ENCODE measurements around the gene RPS28.
A peak's percentile ranks its signal among the peaks of the same experiment; 100 is the strongest.
"Not testable (repeated sequence)": the region's sequence is repeated elsewhere in the genome, so short reads cannot be mapped to it uniquely, and the experiment has no call there.

RPS28 gene

DNA sequence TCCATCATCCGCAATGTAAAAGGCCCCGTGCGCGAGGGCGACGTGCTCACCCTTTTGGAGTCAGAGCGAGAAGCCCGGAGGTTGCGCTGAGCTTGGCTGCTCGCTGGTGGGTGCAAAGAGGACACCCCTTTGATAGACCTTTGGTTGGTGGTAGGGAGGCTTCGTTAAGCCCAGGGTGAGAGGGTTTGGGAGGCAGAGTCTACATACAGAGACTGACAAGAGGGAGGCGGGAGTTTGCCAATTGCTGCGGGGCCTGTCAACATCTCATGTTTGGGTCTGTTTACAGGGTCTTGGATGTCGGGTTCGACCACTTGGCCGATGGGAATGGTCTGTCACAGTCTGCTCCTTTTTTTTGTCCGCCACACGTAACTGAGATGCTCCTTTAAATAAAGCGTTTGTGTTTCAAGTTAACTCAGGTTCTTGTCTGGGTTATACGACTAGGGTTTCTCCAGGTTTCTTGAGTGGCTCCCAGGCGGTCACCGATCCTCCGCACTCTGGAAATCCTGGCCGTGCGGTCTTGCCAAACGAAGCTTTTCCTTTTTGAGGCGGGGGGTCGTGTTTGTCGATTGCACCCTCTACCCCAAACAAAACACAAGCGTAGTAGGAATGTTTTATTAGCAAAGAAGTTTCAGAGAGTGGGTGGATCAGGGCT lies 816 bp downstream of the RPS28 start:
- DNase-seq = no peak

DNA sequence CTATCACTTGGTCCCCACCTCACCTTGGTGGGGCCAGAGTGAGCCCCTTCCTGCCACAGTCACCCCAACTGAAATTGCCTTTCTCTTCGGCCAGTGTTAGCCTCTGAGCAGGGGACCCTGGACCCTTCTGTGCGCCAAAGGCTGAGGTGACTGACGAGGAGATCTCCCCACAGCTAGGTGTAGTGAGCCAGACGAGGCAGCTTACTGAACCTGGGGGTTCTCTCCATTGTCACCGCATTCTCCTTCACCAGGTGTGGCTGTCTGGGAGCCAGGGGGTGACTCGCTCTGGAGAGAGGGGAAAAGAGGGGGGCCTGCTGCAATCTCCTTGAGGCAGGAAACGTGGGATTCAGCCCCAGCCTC lies 1.3 kb downstream of the RPS28 start:
- DNase-seq = no peak

DNA sequence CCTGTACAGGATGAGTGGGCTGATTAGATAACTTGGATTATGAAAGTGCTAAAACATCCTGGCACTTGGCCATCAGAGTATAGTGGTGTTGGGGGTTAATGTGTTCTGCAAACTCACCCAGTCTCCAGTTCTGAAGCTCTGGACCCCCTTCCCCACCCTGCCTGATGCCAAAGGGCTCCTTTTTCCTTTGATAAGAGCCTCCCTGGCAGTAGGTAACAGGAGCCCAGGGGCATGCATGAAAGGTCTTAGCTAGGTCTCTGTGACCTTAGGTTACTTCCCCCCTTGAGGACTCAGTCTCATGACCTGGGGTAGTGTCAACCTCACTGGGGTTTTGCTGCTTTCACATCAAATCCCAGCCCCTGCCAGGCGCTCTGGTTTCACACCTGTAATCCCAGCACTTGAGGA lies 2.5 kb downstream of the RPS28 start:
- no peak for DNase-seq

DNA sequence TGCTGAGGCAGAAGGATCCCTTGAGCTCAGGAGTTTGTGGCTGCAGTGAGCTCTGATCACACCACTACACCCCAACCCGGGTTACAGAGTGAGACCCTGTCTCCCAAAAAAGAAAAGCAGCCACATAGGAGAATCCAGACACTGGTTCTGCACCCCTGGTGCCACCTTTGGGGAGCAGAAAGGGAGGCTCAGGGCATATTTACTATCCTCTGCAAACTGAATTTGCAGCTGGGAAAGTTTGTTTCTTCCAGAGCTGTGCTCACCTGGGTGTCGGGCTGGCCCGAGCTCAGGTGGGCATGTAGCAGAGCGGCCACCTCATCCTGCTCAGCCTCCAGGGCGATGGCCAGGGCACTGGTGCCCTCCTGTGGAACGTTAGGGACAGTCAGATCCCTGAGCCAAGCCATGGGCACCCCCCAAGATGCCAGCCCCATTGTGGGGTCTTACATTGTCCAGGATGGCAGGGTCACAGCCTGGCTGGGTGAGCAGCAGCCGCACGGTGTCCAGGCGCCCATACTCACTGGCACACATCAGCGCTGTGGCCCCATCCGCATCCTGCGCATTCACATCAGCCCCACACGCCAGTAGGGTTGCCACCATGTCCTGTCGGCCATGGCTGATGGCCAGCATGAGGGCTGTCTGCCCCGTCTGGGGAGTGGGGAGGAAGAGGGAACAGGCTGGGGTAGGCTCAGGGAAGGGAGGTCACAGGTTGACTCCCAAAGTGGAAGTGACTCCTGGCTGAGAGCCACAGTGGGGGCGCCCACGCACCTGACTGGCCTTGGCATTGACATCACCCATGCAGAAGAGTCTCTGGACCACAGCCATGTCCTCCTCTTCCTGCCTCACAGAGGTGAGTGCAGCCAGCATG lies 3.1 kb downstream of the RPS28 start:
- DNase-seq = no peak

DNA sequence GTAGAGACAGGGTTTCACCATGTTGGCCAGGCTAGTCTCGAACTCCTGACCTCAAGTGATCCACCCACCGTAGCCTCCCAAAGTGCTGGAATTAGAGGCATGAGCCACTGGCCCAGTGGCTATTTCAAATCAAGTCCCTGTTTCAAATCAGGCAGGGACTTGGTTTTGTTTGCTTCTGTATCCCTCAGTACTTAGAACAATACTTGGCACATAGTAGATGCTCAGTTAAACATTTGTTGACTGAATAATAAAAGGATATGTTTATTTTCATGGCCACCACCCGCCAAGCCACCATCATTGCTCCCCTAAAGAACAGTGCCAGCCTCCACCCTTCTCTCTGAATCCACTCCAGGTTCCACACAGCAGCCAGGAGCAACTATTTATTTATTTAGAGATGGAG lies 4.2 kb downstream of the RPS28 start:
- DNase-seq = no peak

DNA sequence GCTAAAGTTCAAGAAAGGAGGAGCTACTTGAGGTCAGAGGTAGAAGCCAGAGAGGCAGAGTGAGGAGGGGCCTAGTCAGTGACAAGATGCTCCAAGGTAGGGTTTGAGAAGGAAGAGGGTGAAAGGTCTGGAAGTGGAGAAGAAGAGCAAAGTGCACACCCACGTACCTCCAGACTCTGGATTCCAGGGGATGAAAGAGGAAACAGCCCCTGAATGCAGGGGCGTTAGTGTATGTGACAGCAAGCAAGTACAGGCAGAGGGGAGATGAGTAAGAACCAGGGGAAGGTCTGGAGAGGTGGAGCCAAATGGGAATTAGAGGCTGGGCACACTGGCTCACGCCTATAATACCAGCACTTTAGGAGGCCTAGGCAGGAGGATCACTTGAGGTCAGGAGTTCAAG lies 8.7 kb downstream of the RPS28 start:
- DNase-seq = no peak

DNA sequence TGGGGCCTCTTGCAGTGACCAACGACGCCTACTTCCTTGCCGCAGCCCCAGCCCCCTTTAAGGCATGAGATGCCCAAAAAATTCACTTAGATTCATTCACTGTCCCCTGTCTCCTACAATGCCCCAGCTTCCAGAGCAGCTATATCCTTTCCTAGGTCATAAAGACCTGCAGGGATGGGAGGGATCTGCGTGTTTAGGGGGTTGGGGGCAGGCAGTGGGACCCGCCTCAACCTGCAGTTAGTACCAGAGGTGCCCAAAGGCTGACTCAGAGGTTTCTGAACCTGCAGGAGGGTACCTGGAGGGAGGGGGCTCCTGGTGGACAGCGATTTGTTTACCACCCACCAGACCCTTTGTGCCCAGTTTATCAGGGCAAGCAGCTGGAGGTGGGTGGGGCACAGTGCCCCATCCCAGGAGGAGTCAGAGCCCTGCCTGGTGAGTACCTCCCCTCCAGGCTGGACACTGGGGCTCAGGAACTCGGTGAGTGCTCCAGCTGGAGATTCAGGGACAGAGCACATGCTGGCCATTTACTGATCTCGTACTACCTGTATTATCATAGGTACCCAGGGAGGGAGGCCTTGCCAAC lies 10.1 kb downstream of the RPS28 start:
- no peak for DNase-seq

DNA sequence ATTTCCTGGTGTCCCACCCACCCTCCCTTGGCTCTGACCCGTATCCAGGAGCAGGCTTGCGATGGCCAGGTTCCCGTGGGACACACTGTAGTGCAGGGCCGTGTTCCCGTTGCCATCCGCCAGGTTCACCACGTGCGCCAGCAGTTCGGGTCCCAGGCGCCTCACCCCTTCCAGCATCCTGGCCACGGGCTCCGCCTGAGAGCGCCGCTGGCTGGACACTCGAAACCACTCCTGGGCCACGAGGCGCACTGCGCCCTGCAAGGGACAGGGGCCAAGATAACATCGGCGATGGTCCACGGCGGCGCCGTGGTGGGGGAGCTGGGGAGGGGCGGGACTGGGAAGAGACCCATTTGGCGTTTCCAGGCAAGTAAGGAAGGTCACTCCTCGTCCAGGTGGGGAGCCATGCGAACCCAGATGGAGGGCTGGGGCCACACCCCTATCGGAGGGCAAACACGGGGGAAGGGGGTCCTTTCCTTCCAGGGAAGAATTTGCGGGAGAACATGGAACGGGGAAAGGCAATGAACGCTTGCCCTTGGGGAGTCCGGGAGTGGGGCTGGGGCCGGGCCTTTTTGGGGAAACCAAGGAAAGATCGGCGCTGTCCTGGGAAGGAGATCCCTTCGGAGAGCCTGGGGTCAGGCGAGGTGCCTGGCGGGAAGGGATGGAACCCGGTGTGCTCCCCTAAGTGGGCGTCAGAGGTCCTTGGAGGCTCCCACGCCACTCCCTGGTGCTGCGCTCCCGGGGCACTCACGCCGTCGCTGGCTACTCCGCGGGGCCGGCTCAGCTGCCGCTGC lies 11.9 kb downstream of the RPS28 start:
- no peak for DNase-seq

DNA sequence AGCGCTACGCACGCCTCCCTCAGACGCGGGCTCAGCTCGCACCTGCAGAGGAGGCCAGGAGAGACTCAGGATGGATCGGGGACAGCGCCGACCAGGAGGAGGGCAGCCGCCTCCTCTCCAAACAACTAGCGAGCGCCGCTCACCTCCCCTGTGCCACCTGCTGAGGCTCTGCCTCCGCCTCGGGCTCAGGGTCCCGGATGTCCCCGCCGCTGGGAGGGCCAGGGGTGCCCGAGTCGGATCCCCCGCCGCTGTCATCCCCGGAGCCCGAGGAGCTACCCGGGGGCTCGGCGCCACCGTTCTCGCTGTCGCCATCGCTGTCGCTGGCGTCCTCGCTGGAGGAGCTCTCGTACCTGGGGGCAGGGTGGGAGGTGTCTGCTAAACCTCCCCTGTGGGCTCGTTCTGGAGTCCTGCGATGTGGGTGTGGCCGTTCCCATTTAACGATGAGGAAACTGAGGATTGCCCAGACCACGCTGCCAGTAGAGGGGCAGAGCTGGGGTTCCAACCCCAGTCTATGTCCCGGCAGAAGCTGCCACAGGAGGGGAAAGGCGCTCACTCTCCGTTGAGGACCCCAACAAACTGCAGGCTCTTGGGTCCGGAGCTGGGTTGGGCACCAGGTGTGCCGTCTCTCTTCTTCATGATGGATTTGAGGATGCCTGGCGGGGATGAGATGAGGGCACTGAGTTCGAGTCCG lies 12.6 kb downstream of the RPS28 start:
- DNase-seq = no peak

DNA sequence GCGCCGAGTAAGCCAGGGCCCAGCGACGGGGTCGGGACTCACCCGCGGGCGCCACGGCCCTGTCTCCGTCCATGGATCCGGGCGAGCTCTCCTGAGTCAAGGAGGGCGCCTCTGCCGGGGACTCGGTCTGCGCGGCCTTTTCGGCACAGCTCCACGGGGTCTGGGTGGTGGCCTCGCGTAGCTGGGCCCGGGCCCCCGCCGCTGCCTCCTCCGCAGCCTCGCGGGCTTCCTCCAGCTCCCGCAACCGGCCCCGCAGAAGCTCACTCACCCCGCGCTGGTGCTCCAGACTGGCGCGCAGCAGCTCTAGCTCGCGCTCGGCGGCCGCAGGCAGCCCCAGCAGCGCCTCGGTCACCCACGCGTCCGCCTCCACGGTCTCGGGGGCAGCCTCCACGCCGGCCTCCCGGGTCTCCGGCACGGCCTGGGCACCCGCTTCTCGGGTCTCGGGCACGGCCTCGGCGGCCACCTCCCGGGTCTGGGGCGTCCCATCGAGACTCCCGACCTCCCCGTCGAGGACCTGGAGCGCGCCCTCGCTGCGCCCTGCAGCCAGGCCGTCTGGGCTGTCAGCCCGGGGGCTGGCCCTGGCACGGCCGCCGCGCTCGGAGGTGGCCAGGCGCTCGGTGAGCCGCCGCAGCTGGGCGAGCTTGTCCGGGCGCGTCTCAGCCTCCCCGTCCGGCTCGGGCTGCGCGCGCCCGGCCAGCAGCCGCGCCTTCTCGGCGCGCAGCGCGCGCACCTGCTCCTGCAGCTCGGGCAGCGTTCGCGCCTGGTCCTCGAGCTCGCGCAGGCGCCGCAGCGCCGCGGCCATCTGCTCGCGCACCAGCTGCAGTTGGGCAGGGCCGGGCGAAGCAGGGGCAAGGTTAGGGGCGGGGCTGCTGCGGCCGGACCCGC lies 13.4 kb downstream of the RPS28 start:
- DNase-seq = peak; percentile 17

DNA sequence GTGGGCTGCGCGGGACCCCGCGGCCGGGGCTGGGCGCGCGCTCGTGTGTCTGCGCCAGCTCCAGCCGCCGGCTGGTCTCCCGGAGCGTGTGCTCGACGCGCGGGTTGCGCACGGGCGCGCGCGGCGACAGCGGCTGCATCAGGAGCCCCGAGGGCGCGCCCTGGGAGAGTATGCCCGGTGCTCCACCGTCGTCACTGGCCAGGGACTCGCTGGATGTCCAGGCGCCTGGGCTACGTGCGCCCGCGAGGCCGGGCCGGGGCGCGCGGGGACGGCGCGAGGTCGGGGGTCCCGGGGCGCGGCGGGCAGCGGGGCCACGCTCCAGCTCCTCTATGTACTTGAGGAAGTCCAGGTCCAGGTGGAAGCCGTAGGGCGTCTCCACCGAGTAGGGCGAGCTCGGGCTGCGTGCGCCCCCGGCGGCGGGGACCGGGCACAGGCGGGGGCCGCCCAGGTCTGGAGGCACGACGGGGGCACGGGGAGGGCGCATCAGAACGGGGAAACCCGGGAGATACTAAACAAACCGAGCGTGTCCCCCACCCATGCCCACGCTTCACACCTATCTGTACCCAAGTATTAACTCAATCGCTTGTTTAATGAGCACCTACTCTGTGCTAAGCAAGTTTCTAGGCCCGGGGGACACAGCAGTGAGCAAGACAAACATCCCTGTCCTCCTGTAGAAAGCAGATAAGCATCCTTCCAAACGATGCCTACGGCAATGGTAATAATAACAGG lies 14.2 kb downstream of the RPS28 start:
- no peak for DNase-seq

DNA sequence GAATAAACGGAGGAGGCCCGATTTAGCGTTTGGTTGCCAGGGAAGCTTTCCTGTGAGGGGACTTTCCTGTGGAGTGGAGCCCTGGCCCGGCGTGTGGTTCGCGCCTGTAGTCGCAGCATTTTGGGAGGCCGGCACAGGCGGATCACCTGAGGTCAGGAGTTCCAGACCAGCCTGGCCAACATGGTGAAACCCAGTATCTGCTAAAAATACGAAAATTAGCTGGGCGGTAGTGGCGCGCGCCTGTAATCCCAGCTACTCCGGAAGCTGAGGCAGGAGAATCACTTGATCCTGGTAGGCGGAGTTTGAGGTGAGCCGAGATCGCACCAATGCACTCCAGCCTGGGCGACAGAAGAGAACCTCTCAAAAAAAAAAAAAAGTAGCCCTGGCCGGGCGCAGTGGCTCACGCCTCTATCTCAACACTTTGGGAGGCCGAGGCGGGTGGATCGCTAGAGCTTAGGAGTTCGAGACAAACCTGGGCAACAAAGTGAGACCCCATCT lies 14.8 kb downstream of the RPS28 start:
- DNase-seq = no peak

DNA sequence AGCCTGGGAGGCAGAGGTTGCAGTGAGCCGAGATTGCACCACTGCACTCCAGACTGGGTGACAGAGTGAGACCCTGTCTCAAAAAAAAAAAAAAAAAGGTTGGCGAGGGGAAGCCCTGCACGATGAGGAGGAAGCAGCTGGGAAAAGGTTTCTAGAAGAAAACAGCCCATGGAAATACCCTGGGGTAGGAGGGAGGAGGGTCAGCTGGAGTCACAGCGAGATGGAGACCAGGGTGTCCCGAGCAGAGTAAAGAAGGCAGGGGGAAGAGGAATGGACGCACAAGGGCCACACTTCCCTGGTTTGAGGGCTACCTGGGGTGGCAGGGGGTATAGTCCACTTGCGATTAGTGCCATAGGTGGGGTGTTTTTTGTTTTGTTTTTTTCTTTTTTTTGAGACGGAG lies 15.4 kb downstream of the RPS28 start:
- no peak for DNase-seq

DNA sequence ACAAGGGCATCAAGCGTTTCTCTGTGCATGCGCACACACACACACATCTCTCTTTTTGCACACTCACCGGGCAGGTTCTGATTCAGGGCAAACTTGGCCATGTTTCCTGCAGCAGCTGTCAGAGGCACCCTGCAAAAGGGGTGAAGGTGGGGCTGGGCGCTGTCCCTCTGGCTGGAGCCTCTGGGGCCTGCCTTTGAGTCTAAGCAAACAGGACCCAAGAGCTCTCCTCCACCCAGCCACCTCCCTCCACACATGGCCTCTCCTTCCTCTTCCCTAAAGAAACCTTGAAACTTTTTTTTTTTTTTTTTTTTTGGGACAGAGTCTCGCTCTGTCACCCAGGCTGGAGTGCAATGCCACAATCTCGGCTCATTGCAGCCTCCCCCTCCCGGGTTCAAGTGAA lies 16.4 kb downstream of the RPS28 start:
- DNase-seq = no peak

DNA sequence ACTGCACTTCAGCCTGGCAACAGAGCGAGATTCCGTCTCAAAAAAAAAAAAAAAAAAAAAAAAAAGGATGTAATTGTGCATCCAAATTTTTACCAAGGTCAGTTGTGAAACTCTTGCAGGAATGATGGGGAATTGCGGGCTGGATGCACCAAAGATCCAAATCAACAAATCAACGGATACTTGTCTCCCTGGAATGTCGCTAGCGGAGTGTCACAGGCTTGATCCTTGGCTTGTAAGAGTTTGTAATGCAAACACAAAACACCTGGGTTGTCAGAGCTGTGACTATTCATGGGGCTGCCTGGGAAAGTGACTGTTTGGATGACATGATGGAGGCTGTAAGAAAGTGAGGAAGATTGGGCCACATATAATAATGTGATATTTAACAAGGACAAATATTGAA lies 17.5 kb downstream of the RPS28 start:
- no peak for DNase-seq

DNA sequence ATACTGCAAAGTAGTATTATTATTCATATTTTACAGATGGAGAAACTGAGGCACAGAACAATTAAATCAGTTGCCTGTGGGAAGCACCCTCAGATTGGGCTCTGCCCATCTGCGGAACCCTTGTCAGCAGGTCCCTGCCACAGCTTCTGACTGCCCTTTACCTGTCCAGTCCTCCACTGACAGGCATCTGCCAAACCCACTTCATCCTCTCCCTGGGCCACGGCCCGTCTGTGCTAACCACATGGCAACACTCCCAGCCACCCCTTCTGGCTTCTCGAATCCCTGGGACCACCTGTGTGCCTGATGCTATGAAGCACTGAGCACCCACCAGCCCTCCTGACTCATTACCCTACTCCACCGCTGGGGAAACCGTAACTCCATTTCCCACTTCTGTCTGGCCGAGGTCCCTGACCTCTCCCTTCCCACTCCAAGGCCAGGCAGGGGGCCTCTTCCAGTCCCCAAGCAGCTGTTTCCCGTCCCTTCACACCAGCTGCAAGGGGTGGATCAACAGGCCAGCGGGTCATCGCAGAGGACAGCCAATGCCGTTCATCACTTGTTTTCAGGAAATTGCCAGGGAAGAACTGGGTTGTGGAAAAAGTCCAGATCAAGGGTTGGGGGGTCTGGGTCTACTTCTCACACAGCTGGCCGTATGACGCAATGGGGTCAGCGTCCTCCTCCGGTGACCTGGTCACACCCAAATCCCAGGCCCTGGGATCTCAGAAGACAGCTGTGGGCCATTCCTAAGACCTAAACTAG lies 19.2 kb downstream of the RPS28 start:
- no peak for DNase-seq

DNA sequence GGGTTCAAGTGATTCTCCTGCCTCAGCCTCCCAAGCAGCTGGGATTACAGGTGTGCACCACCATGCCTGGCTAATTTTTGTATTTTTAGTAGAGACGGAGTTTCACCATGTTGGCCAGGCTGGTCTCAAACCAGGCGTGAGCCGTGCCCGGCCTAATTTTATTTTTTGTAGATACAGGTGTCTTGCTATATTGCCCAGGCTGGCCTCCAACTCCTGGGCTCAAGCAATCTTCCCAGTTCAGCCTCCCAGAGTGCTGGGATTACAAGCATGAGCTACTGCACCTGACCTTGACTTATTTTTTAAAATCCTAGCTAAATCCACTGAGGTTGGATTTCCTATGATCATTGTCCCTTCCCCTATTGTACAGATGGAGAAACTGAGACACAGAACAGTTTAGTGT lies 20.2 kb downstream of the RPS28 start:
- not testable (repeated sequence) for DNase-seq

DNA sequence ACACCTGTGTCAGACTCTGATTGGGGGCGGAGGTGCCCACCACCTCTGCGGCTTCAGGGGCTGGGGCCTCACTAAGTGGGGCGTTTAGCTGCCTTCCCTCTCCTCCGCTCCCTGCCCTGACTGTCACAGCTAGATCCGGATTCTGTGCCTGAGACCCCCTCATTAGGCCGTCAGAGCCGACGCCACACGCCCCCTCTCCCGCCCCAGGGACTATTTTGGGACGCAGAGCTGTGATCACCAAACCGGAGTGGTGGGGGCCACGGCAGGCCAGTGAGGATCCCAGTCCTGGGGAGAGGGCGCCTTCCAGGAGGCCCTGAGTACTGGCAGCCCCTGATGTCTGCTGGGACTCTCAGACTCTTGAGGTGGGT lies 21.0 kb downstream of the RPS28 start:
- no peak for DNase-seq

DNA sequence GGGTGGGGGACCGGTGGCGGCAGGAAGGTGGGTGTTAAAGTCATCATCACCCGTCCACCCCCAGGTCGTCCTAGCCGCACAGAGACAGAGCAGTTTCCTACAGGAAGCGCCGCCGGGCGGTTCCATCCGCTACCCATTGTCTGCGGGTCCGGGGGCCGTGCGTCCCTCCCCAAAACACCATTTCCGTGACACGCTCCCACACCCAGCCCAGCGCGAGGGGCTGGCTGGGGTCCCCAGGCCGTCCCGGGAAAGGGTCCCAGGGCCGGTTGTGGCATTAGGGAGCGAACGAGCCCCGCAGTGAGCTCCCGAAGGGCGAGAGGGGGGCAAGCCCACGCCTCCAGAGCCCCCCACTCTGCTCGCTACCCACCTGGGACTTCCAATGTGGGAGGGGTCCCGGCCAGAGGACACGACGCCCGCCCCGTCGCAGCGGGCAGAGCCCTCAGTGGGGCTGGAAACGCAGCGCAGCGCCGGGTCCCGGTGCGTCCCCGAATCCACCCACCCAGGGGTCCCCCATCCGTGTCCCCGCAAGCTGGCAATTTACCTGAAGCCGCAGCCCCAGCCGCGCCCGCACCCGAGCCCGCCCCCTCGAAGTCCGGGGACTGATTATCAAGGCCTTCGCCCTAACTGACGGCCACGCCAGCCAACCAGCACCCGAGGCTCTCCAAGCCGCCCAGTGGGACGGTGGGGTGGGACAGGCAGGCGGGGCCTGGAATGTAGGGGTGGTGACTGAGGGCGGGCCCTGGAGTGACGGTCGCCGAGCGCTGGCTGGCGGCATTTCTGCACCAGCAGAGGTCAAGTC lies 21.6 kb downstream of the RPS28 start, which contains the start of gene KANK3:
Gene KANK3, minus strand, starts transcription at position 579 of the 799 bp plus-strand sequence. CDS start 5,434 bp downstream, outside the sequence.
- DNase-seq = peak; percentile 24
